Superior temporal gyrus (tissue), 1 donor: ENCODE results near the gene MUC5AC.
"Not testable (repeated sequence)": the region's sequence is repeated elsewhere in the genome, so short reads cannot be mapped to it uniquely, and the experiment has no call there.

ENCODE experiments used
- DNase-seq: peaks from one replicate; pipeline ENCODE4 v3.0.0-alpha.2; 2016; ENCODE audit errors: extremely low spot score

The MUC5AC gene

GRCh38 chr11:1140642-1141490 lies 16.9 kb upstream of the MUC5AC start:
- no peak for DNase-seq

- DNase-seq: no peak
These were observed 11.4 kb upstream of the MUC5AC start for GRCh38 chr11:1146365-1146764.

GRCh38 chr11:1147792-1148191 lies 10.0 kb upstream of the MUC5AC start:
- DNase-seq: no peak

GRCh38 chr11:1148752-1149180 lies 9.0 kb upstream of the MUC5AC start:
- DNase-seq: no peak

GRCh38 chr11:1149545-1149944 lies 8.2 kb upstream of the MUC5AC start:
- no peak for DNase-seq

GRCh38 chr11:1150116-1150515 lies 7.6 kb upstream of the MUC5AC start:
- DNase-seq: no peak

- DNase-seq: no peak
These were observed 6.9 kb upstream of the MUC5AC start for GRCh38 chr11:1150769-1151365.

- DNase-seq: no peak
These were observed 6.1 kb upstream of the MUC5AC start for GRCh38 chr11:1151366-1152315.

- DNase-seq: no peak
These were observed 5.2 kb upstream of the MUC5AC start for GRCh38 chr11:1152316-1153104.

- no peak for DNase-seq
These were observed 4.4 kb upstream of the MUC5AC start for GRCh38 chr11:1153105-1153950.

- no peak for DNase-seq
These were observed 3.7 kb upstream of the MUC5AC start for GRCh38 chr11:1153951-1154493.

- not testable (repeated sequence) for DNase-seq
These were observed 3.1 kb upstream of the MUC5AC start for GRCh38 chr11:1154656-1155055.

- no peak for DNase-seq
These were observed 2.5 kb upstream of the MUC5AC start for GRCh38 chr11:1155274-1155693.

- DNase-seq: no peak
These were observed 1.0 kb upstream of the MUC5AC start for GRCh38 chr11:1156506-1157340.

- no peak for DNase-seq
These were observed 460 bp upstream of the MUC5AC start for GRCh38 chr11:1157341-1157644.

GRCh38 chr11:1158681-1159487 lies 1.1 kb downstream of the MUC5AC start:
- no peak for DNase-seq

GRCh38 chr11:1159488-1160220 lies 1.9 kb downstream of the MUC5AC start:
- not testable (repeated sequence) for DNase-seq
